GM12878 (cell line): ENCODE measurements around the gene ANKHD1. TPM values are rescaled to one million over a fixed set of nuclear protein-coding genes. Genes with fewer than 3 reads are reported as not detected.
A peak's percentile ranks its signal among the peaks of the same experiment; 100 is the strongest.

Experiments
- BHLHE40 ChIP-seq, 2 experiments: fragments of 450-650 bp in 1 of 2; IDR thresholded peaks; 2 replicates each; pipeline ENCODE4 v1.6.1; 2011 to 2017; ENCODE audit warnings: low read depth in 2 of 2, borderline replicate concordance in 1 of 2, improper control_type of control experiment in 1 of 2, low read length in 1 of 2, mild to moderate bottlenecking in 1 of 2
- CHD1 ChIP-seq: IDR thresholded peaks from 2 replicates; pipeline ENCODE4 v1.6.1; 2012; ENCODE audit warnings: low read depth, low read length, improper control_type of control experiment
- ESRRA ChIP-seq: IDR thresholded peaks from 2 replicates; pipeline ENCODE4 v1.6.1; 2012; ENCODE audit warnings: mild to moderate bottlenecking, low read length, improper control_type of control experiment
- FOS ChIP-seq: IDR thresholded peaks from 3 replicates; pipeline ENCODE4 v1.6.1; 2011; ENCODE audit warnings: borderline replicate concordance; ENCODE audit not compliant: insufficient read length; ENCODE audit errors: extremely low read depth
- GATAD2B ChIP-seq: fragments of 450-650 bp; conservative IDR thresholded peaks from 2 replicates; pipeline ENCODE4 v1.6.1; 2017; ENCODE audit warnings: low read depth, mild to moderate bottlenecking, moderate library complexity
- JUNB ChIP-seq: IDR thresholded peaks from 2 replicates; pipeline ENCODE4 v1.6.1; 2016; ENCODE audit warnings: antibody characterized with exemption, mild to moderate bottlenecking
- KLF5 ChIP-seq: fragments of 450-650 bp; IDR thresholded peaks from 2 replicates; pipeline ENCODE4 v1.6.1; 2014; ENCODE audit warnings: mild to moderate bottlenecking; ENCODE audit not compliant: partially characterized antibody
- MEF2A ChIP-seq: IDR thresholded peaks from 2 replicates; pipeline ENCODE4 v1.6.1; 2011; ENCODE audit warnings: low read depth, mild to moderate bottlenecking, low read length, moderate library complexity; ENCODE audit not compliant: insufficient read depth
- MTA2 ChIP-seq: fragments of 450-650 bp; IDR thresholded peaks from 2 replicates; pipeline ENCODE4 v1.6.1; 2016; ENCODE audit warnings: low read depth, mild to moderate bottlenecking, moderate library complexity
- NBN ChIP-seq: fragments of 450-650 bp; IDR thresholded peaks from 2 replicates; pipeline ENCODE4 v1.6.1; 2016
- NKRF ChIP-seq: fragments of 450-650 bp; conservative IDR thresholded peaks from 2 replicates; pipeline ENCODE4 v1.6.1; 2017; ENCODE audit warnings: mild to moderate bottlenecking, moderate library complexity
- SIX5 ChIP-seq: IDR thresholded peaks from 2 replicates; pipeline ENCODE4 v1.6.1; 2011; ENCODE audit warnings: mild to moderate bottlenecking, low read depth, low read length, moderate library complexity; ENCODE audit not compliant: severe bottlenecking
- SP1 ChIP-seq: IDR thresholded peaks from one replicate; pipeline ENCODE4 v1.6.1; 2011; ENCODE audit warnings: low read depth, low read length
- SUZ12 ChIP-seq: fragments of 200-600 bp; sonication (generic); IDR thresholded peaks from one replicate; pipeline ENCODE4 v1.6.1; 2018; ENCODE audit warnings: antibody characterized with exemption, mild to moderate bottlenecking; ENCODE audit not compliant: unreplicated experiment
- ZBED1 ChIP-seq: IDR thresholded peaks from 2 replicates; pipeline ENCODE4 v1.6.1; 2016; ENCODE audit warnings: borderline replicate concordance
- ZBTB40 ChIP-seq: fragments of 450-650 bp; IDR thresholded peaks from 2 replicates; pipeline ENCODE4 v1.6.1; 2016; ENCODE audit warnings: mild to moderate bottlenecking, moderate library complexity, borderline replicate concordance
- ZNF24 ChIP-seq: fragments of 450-650 bp; IDR thresholded peaks from 2 replicates; pipeline ENCODE4 v1.6.1; 2017; ENCODE audit warnings: antibody characterized with exemption, mild to moderate bottlenecking
- ZNF274 ChIP-seq: IDR thresholded peaks from one replicate; pipeline ENCODE4 v1.8.0; 2011; ENCODE audit not compliant: insufficient read length, insufficient read depth
- ZNF687 ChIP-seq: fragments of 450-650 bp; IDR thresholded peaks from 2 replicates; pipeline ENCODE4 v1.6.1; 2017; ENCODE audit warnings: mild to moderate bottlenecking, moderate library complexity
- ZZZ3 ChIP-seq: IDR thresholded peaks from 2 replicates; pipeline ENCODE4 v1.6.1; 2011; ENCODE audit warnings: low read depth; ENCODE audit not compliant: control insufficient read depth, insufficient read length
- polyA plus RNA-seq, 11 experiments: library from polyadenylated mRNA; depleted of rRNA in 4 of 11; unstranded in 6 of 11; stranded (reverse) in 5 of 11; fragments of >200 nt; fragmentation: Nextera tagmentation in 4 of 11; fragmentation: Illumina TruSeq in 1 of 11; extraction: Ambion mirVana in 4 of 11; extraction: Trizol in 1 of 11; gene quantifications; 1 replicate in 1 of 11; 2 replicates in 10 of 11; pipeline versions ENCODE4 v1.2.1 to v1.2.3, GENCODE V29; 2011 to 2016; ENCODE audit warnings: inconsistent platforms in 2 of 11, missing spikeins in 2 of 11, low read depth in 1 of 11
- total RNA-seq, 4 experiments: library from RNA; depleted of rRNA in 3 of 4; stranded (reverse); fragments of >200 nt in 3 of 4; fragmentation: Illumina TruSeq in 1 of 4; extraction: Trizol in 1 of 4; gene quantifications; 2 replicates each; pipeline versions ENCODE4 v1.2.1 to v1.2.3, GENCODE V29; 2013 to 2021

ANKHD1 gene
- total and polyA plus RNA-seq, 10 of the 15 experiments (the other 5 are each of a cell fraction or from before 2014, with no cell fraction given), result 31.6 to 96.8 (median 74.3) TPM

GRCh38 chr5:140401362-140402257, at the start of gene ANKHD1 (continued):
- TF ChIP-seq ZBED1 (no peak), GATAD2B (peak; percentile 72), JUNB (no peak), ESRRA (no peak), CHD1 (no peak), SUZ12 (no peak), ZNF687 (no peak), KLF5 (peak; percentile 97), MTA2 (peak; percentile 64; the same call in 1 of the 2 replicates), SIX5 (peak; percentile 11), ZNF24 (no peak), SP1 (peak; percentile 98), ZNF274 (no peak), NBN (peak; percentile 85), FOS (peak; percentile 88), NKRF (peak; percentile 77), ZZZ3 (no peak), BHLHE40 (IDR thresholded peaks at IDR 0.05; ENCODE audit: borderline replicate concordance in 1 of 2, low read depth in 2 of 2, low read length in 1 of 2) (peak; percentile 96 to 99), ZBTB40 (peak; percentile 97), MEF2A (no peak)
